Lower leg skin (tissue), 4 donors: ENCODE measurements around the gene KCNK13. TPM values are rescaled to one million over a fixed set of nuclear protein-coding genes. Genes with fewer than 3 reads are reported as not detected.

Experiments
- DNase-seq, 2 donors: peaks; one replicate each; pipeline ENCODE4 v3.0.0-alpha.2; 2019; ENCODE audit warnings: low spot score in 2 of 2
- H3K4me3 ChIP-seq: fragments of 200-600 bp; sonication (generic); 2 replicates; pipeline ENCODE4 v1.5.1; 2017; ENCODE audit warnings: mild to moderate bottlenecking, low read depth; ENCODE audit not compliant: poor library complexity, severe bottlenecking
- CTCF ChIP-seq, 3 donors: fragments of 450-650 bp; IDR thresholded peaks; one replicate each; pipeline ENCODE4 v1.5.1; 2016; ENCODE audit warnings: antibody characterized with exemption in 3 of 3, mild to moderate bottlenecking in 3 of 3, moderate library complexity in 2 of 3
- POLR2A ChIP-seq, 2 donors: fragments of 450-650 bp; IDR thresholded peaks; one replicate each; pipeline ENCODE4 v1.6.1; 2016 to 2017; ENCODE audit warnings: antibody characterized with exemption in 2 of 2, mild to moderate bottlenecking in 1 of 2, moderate library complexity in 1 of 2
- WGBS, 2 donors: methylation state at CpG; one replicate each; pipeline ENCODE4 v1.1.5; 2018; 5-methylcytosine and 5-hydroxymethylcytosine counted together
- intact Hi-C: fragments of 100-400 bp; cut with DNase I; formaldehyde crosslinking; loops from one replicate; pipeline ENCODE4 v1.15.0; 2023; ENCODE audit warnings: low total_unique reads
- total RNA-seq, 4 donors: library from RNA; depleted of rRNA; stranded (reverse); fragments of >200 nt; gene quantifications; one replicate each; pipeline ENCODE4 v1.1.0, GENCODE V29; 2016

KCNK13 gene
- total RNA-seq, 4 donors from 2014 or later, result 0.12 to 0.46 (median 0.16) TPM; not detected in 1

- no peak for TF ChIP-seq CTCF (IDR thresholded peaks at IDR 0.05)
- no peak for TF ChIP-seq POLR2A (IDR thresholded peaks at IDR 0.05)
- DNase-seq, result no peak
- 69 to 78% methylated on average over 7 of the region's 7 CpGs for whole genome bisulfite sequencing, 2 donors
- no peak overlapping the region for H3K4me3 ChIP-seq
- intact Hi-C loops, result no loop called here
These were observed 117.6 kb downstream of the KCNK13 start for GRCh38 chr14:90179357-90179756.

- no peak for DNase-seq
- no peak overlapping the region for H3K4me3 ChIP-seq
- 70 to 73% methylated on average over 4 of the region's 4 CpGs for WGBS, 2 donors
- intact Hi-C loops, result no loop called here
- TF ChIP-seq CTCF (IDR thresholded peaks at IDR 0.05), result no peak
- TF ChIP-seq POLR2A (IDR thresholded peaks at IDR 0.05), result no peak
These were observed 118.3 kb downstream of the KCNK13 start for GRCh38 chr14:90179809-90180779.

GRCh38 chr14:90184094-90184493, 122.3 kb downstream of the KCNK13 start:
- WGBS, 2 donors, result 93 to 96% methylated on average over 14 of the region's 14 CpGs
- H3K4me3 ChIP-seq, result no peak overlapping the region
- no peak for TF ChIP-seq CTCF (IDR thresholded peaks at IDR 0.05)
- no peak for TF ChIP-seq POLR2A (IDR thresholded peaks at IDR 0.05)
- intact Hi-C loops, result no loop called here
- no peak for DNase-seq

GRCh38 chr14:90184571-90185266, 122.9 kb downstream of the KCNK13 start:
- DNase-seq, result no peak
- intact Hi-C loops, result no loop called here
- 84 to 86% methylated on average over 23 of the region's 23 CpGs for WGBS, 2 donors
- H3K4me3 ChIP-seq, result no peak overlapping the region
- TF ChIP-seq POLR2A (IDR thresholded peaks at IDR 0.05) (no peak), CTCF (IDR thresholded peaks at IDR 0.05) (no peak)

- no peak for DNase-seq
- intact Hi-C loops, result no loop called here
- no peak overlapping the region for H3K4me3 ChIP-seq
- TF ChIP-seq POLR2A (IDR thresholded peaks at IDR 0.05), result no peak
- TF ChIP-seq CTCF (IDR thresholded peaks at IDR 0.05), result no peak
- 87 to 90% methylated on average over 2 of the region's 2 CpGs for WGBS, 2 donors
These were observed 126.8 kb downstream of the KCNK13 start for GRCh38 chr14:90188588-90188987.
